Astrocyte (in vitro differentiated cells and primary cell): Measurements from ENCODE around the gene ZNF775. TPM values are rescaled to one million over a fixed set of nuclear protein-coding genes. Genes with fewer than 3 reads are reported as not detected.

Experiments
- DNase-seq: peaks from one replicate; pipeline ENCODE4 v3.0.0-alpha.2; 2010; ENCODE audit warnings: low read depth
- FAIRE-seq: peaks from 2 replicates; lab custom pipeline; 2011; peaks lifted over from hg19 to GRCh38; lab: Jason Lieb, UNC
- H2AFZ ChIP-seq: 2 replicates; pipeline ENCODE4 v1.6.0; 2012; ENCODE audit warnings: low read depth, low read length, inconsistent platforms
- H3K27ac ChIP-seq: 2 replicates; pipeline ENCODE4 v1.5.1; 2011; ENCODE audit warnings: low read depth, low read length, inconsistent platforms
- H3K27me3 ChIP-seq: 2 replicates; pipeline ENCODE4 v1.6.0; 2011; ENCODE audit warnings: low read length, inconsistent platforms; ENCODE audit not compliant: insufficient read depth
- H3K36me3 ChIP-seq: 2 replicates; pipeline ENCODE4 v1.5.1; 2011; ENCODE audit warnings: low read length, inconsistent platforms; ENCODE audit not compliant: insufficient read depth
- H3K4me1 ChIP-seq: 2 replicates; pipeline ENCODE4 v1.5.1; 2011; ENCODE audit warnings: low read length, inconsistent platforms; ENCODE audit not compliant: insufficient read depth
- H3K4me2 ChIP-seq: 2 replicates; pipeline ENCODE4 v1.6.0; 2012; ENCODE audit warnings: low read length, inconsistent platforms
- H3K4me3 ChIP-seq: 2 replicates; pipeline ENCODE4 v1.5.1; 2011; ENCODE audit warnings: low read depth, mild to moderate bottlenecking, low read length, inconsistent platforms; ENCODE audit not compliant: insufficient read depth
- H3K79me2 ChIP-seq: 2 replicates; pipeline ENCODE4 v1.6.0; 2012; ENCODE audit warnings: mild to moderate bottlenecking, low read length, inconsistent platforms; ENCODE audit not compliant: insufficient read depth
- H3K9ac ChIP-seq: 2 replicates; pipeline ENCODE4 v1.6.0; 2012; ENCODE audit warnings: mild to moderate bottlenecking, low read length, inconsistent platforms
- H3K9me3 ChIP-seq: 2 replicates; pipeline ENCODE4 v1.5.1; 2012; ENCODE audit warnings: low read depth, mild to moderate bottlenecking, low read length, inconsistent platforms; ENCODE audit not compliant: insufficient read depth
- H4K20me1 ChIP-seq: 2 replicates; pipeline ENCODE4 v1.6.0; 2012; ENCODE audit warnings: low read length, inconsistent platforms; ENCODE audit not compliant: insufficient read depth
- H3K27ac Mint-ChIP-seq: one replicate; pipeline ENCODE4 v1.8.0; 2021; ENCODE audit warnings: mild to moderate bottlenecking, mixed read lengths; ENCODE audit not compliant: unreplicated experiment
- H3K27me3 Mint-ChIP-seq: one replicate; pipeline ENCODE4 v1.8.0; 2021; ENCODE audit warnings: low read depth, mixed read lengths; ENCODE audit not compliant: unreplicated experiment
- H3K36me3 Mint-ChIP-seq: one replicate; pipeline ENCODE4 v1.8.0; 2021; ENCODE audit warnings: low read depth, mixed read lengths; ENCODE audit not compliant: unreplicated experiment
- H3K4me1 Mint-ChIP-seq: one replicate; pipeline ENCODE4 v1.8.0; 2021; ENCODE audit warnings: low read depth, mixed read lengths; ENCODE audit not compliant: unreplicated experiment
- H3K4me3 Mint-ChIP-seq: one replicate; pipeline ENCODE4 v1.8.0; 2021; ENCODE audit warnings: mild to moderate bottlenecking, moderate library complexity, mixed read lengths; ENCODE audit not compliant: unreplicated experiment
- H3K9me3 Mint-ChIP-seq: one replicate; pipeline ENCODE4 v1.8.0; 2021; ENCODE audit warnings: mild to moderate bottlenecking, mixed read lengths; ENCODE audit not compliant: unreplicated experiment
- EZH2 ChIP-seq: IDR thresholded peaks from 2 replicates; pipeline ENCODE4 v1.6.1; 2012; ENCODE audit warnings: mild to moderate bottlenecking, low read length, inconsistent platforms; ENCODE audit not compliant: insufficient read depth
- total RNA-seq: library from RNA; stranded (reverse); gene quantifications from 2 replicates; pipeline ENCODE4 v1.2.1, GENCODE V29; 2021
- TF ChIP-seq, protein P1 (sequence below): IDR thresholded peaks from 2 replicates; pipeline ENCODE4 v1.5.1; 2011; ENCODE audit warnings: low read depth, mild to moderate bottlenecking, inconsistent platforms, low read length, moderate library complexity; ENCODE audit not compliant: insufficient read depth

Gene ZNF775
- total RNA-seq, 1 donor from 2014 or later: 6.5 TPM

DNA sequence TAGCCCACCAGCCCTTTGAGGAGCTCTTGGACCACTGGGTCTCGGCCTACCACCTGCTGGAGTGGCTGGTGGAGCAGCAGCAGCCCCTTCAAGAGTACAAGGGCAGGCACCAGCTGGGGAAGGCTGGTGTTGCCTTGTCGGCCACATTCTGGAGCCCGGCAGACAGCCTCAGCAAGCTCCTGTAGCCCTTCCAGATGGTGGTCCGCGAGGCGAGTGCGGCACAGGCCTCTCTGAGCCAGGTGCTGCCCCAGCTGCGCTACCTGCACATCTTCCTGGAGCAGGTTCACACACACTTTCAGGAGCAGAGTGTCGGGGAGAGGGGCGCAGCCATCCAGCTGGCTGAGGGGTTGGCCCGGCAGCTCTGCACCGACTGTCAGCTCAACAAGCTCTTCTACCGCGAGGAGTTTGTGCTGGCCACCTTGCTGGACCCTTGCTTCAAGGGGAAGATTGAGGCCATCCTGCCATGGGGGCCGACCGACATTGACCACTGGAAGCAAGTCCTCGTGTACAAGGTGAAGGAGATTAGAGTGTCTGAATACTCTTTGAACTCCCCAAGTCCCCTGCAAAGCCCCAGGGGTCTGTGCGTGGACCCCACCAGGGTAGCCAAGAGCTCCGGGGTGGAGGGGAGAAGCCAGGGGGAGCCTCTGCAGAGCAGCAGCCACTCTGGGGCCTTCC, 48.8 kb upstream of the ZNF775 start:
- Mint-ChIP-seq H3K36me3 (peaks cover 4% of the 10 kb centered on the region), H3K27me3 (peaks cover 4% of the 10 kb centered on the region), H3K9me3 (no peaks in the 10 kb centered on the region), H3K27ac (no peak overlapping the region), H3K4me1 (peaks cover 7% of the 10 kb centered on the region), H3K4me3 (no peak overlapping the region)
- Histone ChIP-seq H3K4me1 (no peaks in the 10 kb centered on the region), H3K4me3 (no peak overlapping the region), H3K9me3 (no peaks in the 10 kb centered on the region), H3K27me3 (no peaks in the 10 kb centered on the region), H3K36me3 (no peaks in the 10 kb centered on the region), H3K4me2 (no peak overlapping the region), H3K27ac (no peak overlapping the region), H3K79me2 (no peaks in the 10 kb centered on the region), H2AFZ (no peak overlapping the region), H4K20me1 (no peaks in the 10 kb centered on the region), H3K9ac (no peak overlapping the region)
- FAIRE-seq (no peak), DNase-seq (no peak)
- no peak for TF ChIP-seq EZH2
- TF ChIP-seq, protein P1, sequence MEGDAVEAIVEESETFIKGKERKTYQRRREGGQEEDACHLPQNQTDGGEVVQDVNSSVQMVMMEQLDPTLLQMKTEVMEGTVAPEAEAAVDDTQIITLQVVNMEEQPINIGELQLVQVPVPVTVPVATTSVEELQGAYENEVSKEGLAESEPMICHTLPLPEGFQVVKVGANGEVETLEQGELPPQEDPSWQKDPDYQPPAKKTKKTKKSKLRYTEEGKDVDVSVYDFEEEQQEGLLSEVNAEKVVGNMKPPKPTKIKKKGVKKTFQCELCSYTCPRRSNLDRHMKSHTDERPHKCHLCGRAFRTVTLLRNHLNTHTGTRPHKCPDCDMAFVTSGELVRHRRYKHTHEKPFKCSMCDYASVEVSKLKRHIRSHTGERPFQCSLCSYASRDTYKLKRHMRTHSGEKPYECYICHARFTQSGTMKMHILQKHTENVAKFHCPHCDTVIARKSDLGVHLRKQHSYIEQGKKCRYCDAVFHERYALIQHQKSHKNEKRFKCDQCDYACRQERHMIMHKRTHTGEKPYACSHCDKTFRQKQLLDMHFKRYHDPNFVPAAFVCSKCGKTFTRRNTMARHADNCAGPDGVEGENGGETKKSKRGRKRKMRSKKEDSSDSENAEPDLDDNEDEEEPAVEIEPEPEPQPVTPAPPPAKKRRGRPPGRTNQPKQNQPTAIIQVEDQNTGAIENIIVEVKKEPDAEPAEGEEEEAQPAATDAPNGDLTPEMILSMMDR: no peak

DNA sequence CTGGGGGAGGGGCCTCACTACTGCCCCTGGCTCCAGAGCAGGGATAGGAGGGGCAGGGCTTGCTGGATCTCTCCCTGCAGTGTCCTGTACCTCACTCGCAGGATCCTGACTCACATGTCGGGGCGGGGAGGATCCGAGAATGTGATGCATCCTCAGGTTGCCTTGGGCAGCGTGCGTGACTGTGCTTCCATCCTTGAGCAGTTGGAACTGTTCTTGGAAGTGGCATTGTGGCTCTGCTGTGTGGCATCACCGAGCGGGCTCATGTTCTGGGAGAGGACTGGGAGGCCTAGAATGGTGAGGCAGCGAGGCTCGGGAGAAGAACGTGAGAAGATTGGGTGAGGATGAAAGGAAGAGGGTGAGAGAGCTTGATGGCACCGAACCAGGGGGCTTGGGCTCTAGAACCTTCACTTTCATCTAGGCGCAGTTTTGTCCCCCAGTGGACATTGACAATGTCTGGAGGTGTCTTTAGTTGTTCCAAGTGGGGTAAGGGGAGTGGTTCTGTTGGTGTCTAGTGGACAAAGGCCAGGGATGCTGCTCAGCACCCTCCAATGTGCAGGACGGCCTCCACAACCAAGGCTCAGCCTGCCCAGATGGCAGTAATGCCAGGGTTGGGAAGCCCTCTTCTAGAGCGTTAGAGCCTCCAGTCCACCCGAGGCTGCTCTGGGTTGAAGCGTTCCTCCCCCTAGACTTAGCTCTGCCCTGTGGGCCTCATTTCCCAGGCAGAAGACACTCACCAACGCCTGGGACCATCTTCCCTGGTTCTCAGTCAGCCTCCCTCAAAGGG, 46.1 kb upstream of the ZNF775 start:
- no peak overlapping the region for H3K4me3 ChIP-seq
- no peaks in the 10 kb centered on the region for H4K20me1 ChIP-seq
- peaks cover 7% of the 10 kb centered on the region for H3K4me1 Mint-ChIP-seq
- no peaks in the 10 kb centered on the region for H3K4me1 ChIP-seq
- H3K9me3 Mint-ChIP-seq: no peaks in the 10 kb centered on the region
- DNase-seq (no peak), FAIRE-seq (no peak)
- no peak overlapping the region for H3K9ac ChIP-seq
- H3K36me3 ChIP-seq: no peaks in the 10 kb centered on the region
- H3K27me3 Mint-ChIP-seq: peaks cover 6% of the 10 kb centered on the region
- no peaks in the 10 kb centered on the region for H3K9me3 ChIP-seq
- H3K27ac ChIP-seq: no peak overlapping the region
- H3K36me3 Mint-ChIP-seq: peaks cover 2% of the 10 kb centered on the region
- no peak overlapping the region for H2AFZ ChIP-seq
- H3K4me2 ChIP-seq: no peak overlapping the region
- TF ChIP-seq, protein P1: no peak
- no peak overlapping the region for H3K4me3 Mint-ChIP-seq
- no peaks in the 10 kb centered on the region for H3K79me2 ChIP-seq
- no peak overlapping the region for H3K27ac Mint-ChIP-seq
- no peaks in the 10 kb centered on the region for H3K27me3 ChIP-seq

DNA sequence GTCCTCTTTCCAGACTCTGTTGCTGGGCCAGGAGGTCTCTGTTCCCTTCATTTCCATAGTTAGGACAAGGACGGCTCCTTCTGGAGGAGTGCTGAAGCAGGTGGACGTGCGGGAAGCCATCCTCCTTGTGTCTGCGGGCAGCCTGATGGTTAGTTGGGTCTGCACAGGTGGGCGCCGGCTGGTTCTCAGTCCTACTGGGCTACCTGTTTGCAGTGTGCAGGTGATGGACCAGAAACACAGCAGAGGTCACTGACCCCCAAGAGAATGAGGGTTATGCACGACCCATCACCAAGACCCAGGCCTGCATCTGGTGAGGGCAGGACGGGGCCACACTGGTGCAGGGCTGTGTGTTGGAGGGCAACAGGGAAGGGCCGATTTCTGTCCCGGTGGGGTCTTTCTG, 45.5 kb upstream of the ZNF775 start:
- H3K9ac ChIP-seq: no peak overlapping the region
- DNase-seq (no peak), FAIRE-seq (no peak)
- TF ChIP-seq EZH2: no peak
- TF ChIP-seq, protein P1: no peak
- H3K9me3 Mint-ChIP-seq: no peaks in the 10 kb centered on the region
- H3K4me1 ChIP-seq: no peaks in the 10 kb centered on the region
- H3K27me3 ChIP-seq: no peaks in the 10 kb centered on the region
- no peaks in the 10 kb centered on the region for H3K9me3 ChIP-seq
- no peaks in the 10 kb centered on the region for H4K20me1 ChIP-seq
- no peak overlapping the region for H3K27ac ChIP-seq
- H3K4me2 ChIP-seq: no peak overlapping the region
- H3K36me3 Mint-ChIP-seq: peaks cover 2% of the 10 kb centered on the region
- H2AFZ ChIP-seq: no peak overlapping the region
- peaks cover 8% of the 10 kb centered on the region for H3K27me3 Mint-ChIP-seq
- no peak overlapping the region for H3K4me3 ChIP-seq
- no peaks in the 10 kb centered on the region for H3K36me3 ChIP-seq
- no peaks in the 10 kb centered on the region for H3K79me2 ChIP-seq
- H3K4me1 Mint-ChIP-seq: peaks cover 5% of the 10 kb centered on the region
- no peak overlapping the region for H3K4me3 Mint-ChIP-seq
- H3K27ac Mint-ChIP-seq: no peak overlapping the region
